ENCODE results near the gene MYO1B.

- TF ChIP-seq ZFX (IDR thresholded peaks at IDR 0.05) (no peak), CTCF (conservative IDR thresholded peaks at IDR 0.05) (no peak)
Measured at GRCh38 chr2:191245869-191246531, 796 bp downstream of the MYO1B start.
